CD14-positive monocyte (primary cell): ENCODE data around the gene ARHGEF10L. TPM values are rescaled to one million over a fixed set of nuclear protein-coding genes. Genes with fewer than 3 reads are reported as not detected.

ENCODE experiments used
- DNase-seq, 3 donors: peaks; one replicate each; pipeline ENCODE4 v3.0.0-alpha.2; 2011 to 2022
- H2AFZ ChIP-seq: 2 replicates; pipeline ENCODE4 v1.6.0; 2012; ENCODE audit warnings: mild to moderate bottlenecking, low read depth, low read length, inconsistent platforms; ENCODE audit not compliant: insufficient read depth, poor library complexity, severe bottlenecking
- H3K27ac ChIP-seq, 2 donors: 1 replicate in 1 of 2; 2 replicates in 1 of 2; pipeline ENCODE4 v1.5.1; 2012 to 2013; ENCODE audit warnings: low read length in 2 of 2, control low read depth in 1 of 2, inconsistent platforms in 1 of 2, low read depth in 1 of 2, mild to moderate bottlenecking in 1 of 2
- H3K27me3 ChIP-seq, 2 donors: one replicate each; pipeline versions ENCODE4 v1.6.0 to v1.6.1; 2011 to 2013; ENCODE audit warnings: low read length in 2 of 2; ENCODE audit not compliant: control insufficient read depth in 2 of 2, insufficient read depth in 2 of 2
- H3K36me3 ChIP-seq, 2 donors: replicated peaks in 1 of 2; 1 replicate in 1 of 2; 2 replicates in 1 of 2; pipeline versions ENCODE4 v1.5.1 to v1.6.1; 2012 to 2013; ENCODE audit warnings: low read length in 2 of 2, control low read depth in 1 of 2, inconsistent platforms in 1 of 2, mild to moderate bottlenecking in 1 of 2; ENCODE audit not compliant: insufficient read depth in 2 of 2, control insufficient read depth in 1 of 2
- H3K4me1 ChIP-seq, 2 donors: 1 replicate in 1 of 2; 2 replicates in 1 of 2; pipeline versions ENCODE4 v1.5.1 to v1.6.1; 2012 to 2013; ENCODE audit warnings: low read length in 2 of 2, control low read depth in 1 of 2, inconsistent platforms in 1 of 2, mild to moderate bottlenecking in 1 of 2, moderate library complexity in 1 of 2; ENCODE audit not compliant: insufficient read depth in 2 of 2, control insufficient read depth in 1 of 2
- H3K4me2 ChIP-seq: replicated peaks from 2 replicates; pipeline ENCODE3; 2012; ENCODE audit warnings: low read length, moderate library complexity, mild to moderate bottlenecking; ENCODE audit not compliant: poor library complexity, severe bottlenecking; ENCODE audit errors: extremely low read depth
- H3K4me3 ChIP-seq, 3 experiments: fragments of 200-600 bp in 1 of 3; sonication (generic) in 1 of 3; replicated peaks in 1 of 3; 1 replicate in 2 of 3; 2 replicates in 1 of 3; pipeline ENCODE4 v1.5.1; 2011 to 2013; ENCODE audit warnings: low read length in 3 of 3, mild to moderate bottlenecking in 3 of 3, control low read depth in 2 of 3, low read depth in 2 of 3, inconsistent platforms in 1 of 3, moderate library complexity in 1 of 3
- H3K79me2 ChIP-seq: 2 replicates; pipeline ENCODE4 v1.6.0; 2012; ENCODE audit warnings: mild to moderate bottlenecking, control low read depth, inconsistent platforms, low read length, moderate library complexity; ENCODE audit not compliant: insufficient read depth
- H3K9ac ChIP-seq: 2 replicates; pipeline ENCODE4 v1.6.0; 2017; ENCODE audit warnings: low read length, mild to moderate bottlenecking; ENCODE audit not compliant: insufficient read depth, poor library complexity, severe bottlenecking
- H3K9me3 ChIP-seq, 2 donors: replicated peaks in 1 of 2; 1 replicate in 1 of 2; 2 replicates in 1 of 2; pipeline versions ENCODE4 v1.5.1 to v1.6.1; 2012 to 2013; ENCODE audit warnings: low read length in 2 of 2, control low read depth in 1 of 2; ENCODE audit not compliant: control insufficient read depth in 1 of 2, insufficient read depth in 1 of 2
- H4K20me1 ChIP-seq: 2 replicates; pipeline ENCODE4 v1.6.0; 2012; ENCODE audit warnings: mild to moderate bottlenecking, low read length, control low read depth, moderate library complexity; ENCODE audit not compliant: insufficient read depth
- H3K27ac Mint-ChIP-seq, 7 donors: one replicate each; pipeline ENCODE4 v1.8.0; 2020; ENCODE audit warnings: mild to moderate bottlenecking in 7 of 7, mixed read lengths in 7 of 7, moderate library complexity in 6 of 7, inconsistent platforms in 2 of 7
- H3K27me3 Mint-ChIP-seq, 3 donors: one replicate each; pipeline ENCODE4 v1.8.0; 2021 to 2022; ENCODE audit warnings: low read depth in 3 of 3, mild to moderate bottlenecking in 3 of 3, mixed read lengths in 3 of 3, moderate library complexity in 3 of 3, inconsistent platforms in 1 of 3
- H3K36me3 Mint-ChIP-seq, 2 donors: one replicate each; pipeline ENCODE4 v1.8.0; 2020; ENCODE audit warnings: mixed read lengths in 2 of 2, inconsistent platforms in 1 of 2, mild to moderate bottlenecking in 1 of 2
- H3K4me1 Mint-ChIP-seq: one replicate; pipeline ENCODE4 v1.8.0; 2020; ENCODE audit warnings: mild to moderate bottlenecking, mixed read lengths
- H3K4me3 Mint-ChIP-seq, 2 donors: one replicate each; pipeline ENCODE4 v1.8.0; 2020; ENCODE audit warnings: mild to moderate bottlenecking in 2 of 2, mixed read lengths in 2 of 2, moderate library complexity in 1 of 2
- H3K9me3 Mint-ChIP-seq, 7 donors: one replicate each; pipeline ENCODE4 v1.8.0; 2020 to 2022; ENCODE audit warnings: mixed read lengths in 7 of 7, mild to moderate bottlenecking in 6 of 7, moderate library complexity in 6 of 7, inconsistent platforms in 2 of 7
- WGBS: methylation state at CpG from one replicate; pipeline ENCODE4 v1.1.5; 2013; ENCODE audit warnings: missing lambda C conversion rate; ENCODE audit not compliant: insufficient coverage; 5-methylcytosine and 5-hydroxymethylcytosine counted together
- intact Hi-C, 2 donors: fragments of 100-400 bp; cut with micrococcal nuclease; formaldehyde crosslinking; loops; one replicate each; pipeline versions ENCODE4 v1.15.0 to v1.15.1; 2023
- polyA plus RNA-seq, 3 donors: library from polyadenylated mRNA; depleted of rRNA in 1 of 3; unstranded in 2 of 3; stranded (reverse) in 1 of 3; fragments of 300-500 nt in 2 of 3; fragments of >200 nt in 1 of 3; fragmentation: Illumina TruSeq in 2 of 3; gene quantifications; 1 replicate in 2 of 3; 2 replicates in 1 of 3; pipeline ENCODE4 v1.2.3, GENCODE V29; 2012 to 2021
- TF ChIP-seq, protein P1 (sequence below): fragments of 200-600 bp; IDR thresholded peaks from one replicate; pipeline ENCODE4 v1.8.0; 2022; ENCODE audit warnings: antibody characterized with exemption, mild to moderate bottlenecking

ARHGEF10L gene
- polyA plus RNA-seq, 3 donors: 20.7 to 95.7 (median 23.7) TPM

DNA sequence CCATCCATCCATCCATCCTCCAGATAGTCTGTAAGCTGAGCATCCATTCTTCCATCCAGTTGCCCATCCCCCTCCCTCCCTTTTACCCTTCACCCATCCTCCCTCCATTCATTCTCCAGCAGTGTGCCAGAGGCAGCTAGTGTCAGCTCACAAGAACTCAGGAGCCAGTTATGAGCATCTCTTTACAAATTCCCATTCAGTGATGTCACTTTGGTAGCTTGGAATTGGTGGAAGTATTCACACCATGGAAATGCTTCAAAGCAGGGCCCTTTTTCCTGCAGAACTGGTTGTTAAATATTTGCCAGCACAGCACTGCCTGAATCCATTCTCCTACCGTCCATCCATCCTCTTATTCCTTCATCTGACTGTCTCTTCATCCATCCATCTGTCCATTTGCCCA, 72.5 kb downstream of the ARHGEF10L start:
- H3K9me3 Mint-ChIP-seq: no peaks in the 10 kb centered on the region
- no peaks in the 10 kb centered on the region for H4K20me1 ChIP-seq
- 84% methylated on average over 1 of the region's 1 CpG for WGBS
- peaks cover 6 to 13% (median 6%) of the 10 kb centered on the region in 3 donors for H3K27me3 Mint-ChIP-seq
- H3K27ac Mint-ChIP-seq: no peak overlapping the region
- TF ChIP-seq, protein P1, sequence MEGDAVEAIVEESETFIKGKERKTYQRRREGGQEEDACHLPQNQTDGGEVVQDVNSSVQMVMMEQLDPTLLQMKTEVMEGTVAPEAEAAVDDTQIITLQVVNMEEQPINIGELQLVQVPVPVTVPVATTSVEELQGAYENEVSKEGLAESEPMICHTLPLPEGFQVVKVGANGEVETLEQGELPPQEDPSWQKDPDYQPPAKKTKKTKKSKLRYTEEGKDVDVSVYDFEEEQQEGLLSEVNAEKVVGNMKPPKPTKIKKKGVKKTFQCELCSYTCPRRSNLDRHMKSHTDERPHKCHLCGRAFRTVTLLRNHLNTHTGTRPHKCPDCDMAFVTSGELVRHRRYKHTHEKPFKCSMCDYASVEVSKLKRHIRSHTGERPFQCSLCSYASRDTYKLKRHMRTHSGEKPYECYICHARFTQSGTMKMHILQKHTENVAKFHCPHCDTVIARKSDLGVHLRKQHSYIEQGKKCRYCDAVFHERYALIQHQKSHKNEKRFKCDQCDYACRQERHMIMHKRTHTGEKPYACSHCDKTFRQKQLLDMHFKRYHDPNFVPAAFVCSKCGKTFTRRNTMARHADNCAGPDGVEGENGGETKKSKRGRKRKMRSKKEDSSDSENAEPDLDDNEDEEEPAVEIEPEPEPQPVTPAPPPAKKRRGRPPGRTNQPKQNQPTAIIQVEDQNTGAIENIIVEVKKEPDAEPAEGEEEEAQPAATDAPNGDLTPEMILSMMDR: no peak
- no peaks in the 10 kb centered on the region for H3K79me2 ChIP-seq
- peaks cover 30% of the 10 kb centered on the region for H3K4me1 Mint-ChIP-seq
- H3K4me3 Mint-ChIP-seq: peak overlapping the region in 1 of 2 donors; percentile 9
- H3K4me2 ChIP-seq: no peak overlapping the region
- no peak for DNase-seq
- peaks cover 0 to 11% of the 10 kb centered on the region in 2 donors for H3K36me3 Mint-ChIP-seq
- H3K27ac ChIP-seq: no peak overlapping the region
- intact Hi-C loops: no loop called here
- H2AFZ ChIP-seq: no peak overlapping the region
- no peaks in the 10 kb centered on the region for H3K9me3 ChIP-seq
- H3K4me1 ChIP-seq: peaks cover 26 to 31% of the 10 kb centered on the region in 2 donors
- H3K4me3 ChIP-seq: no peak overlapping the region
- H3K9ac ChIP-seq: no peak overlapping the region
- H3K27me3 ChIP-seq: no peaks in the 10 kb centered on the region
- no peaks in the 10 kb centered on the region for H3K36me3 ChIP-seq

DNA sequence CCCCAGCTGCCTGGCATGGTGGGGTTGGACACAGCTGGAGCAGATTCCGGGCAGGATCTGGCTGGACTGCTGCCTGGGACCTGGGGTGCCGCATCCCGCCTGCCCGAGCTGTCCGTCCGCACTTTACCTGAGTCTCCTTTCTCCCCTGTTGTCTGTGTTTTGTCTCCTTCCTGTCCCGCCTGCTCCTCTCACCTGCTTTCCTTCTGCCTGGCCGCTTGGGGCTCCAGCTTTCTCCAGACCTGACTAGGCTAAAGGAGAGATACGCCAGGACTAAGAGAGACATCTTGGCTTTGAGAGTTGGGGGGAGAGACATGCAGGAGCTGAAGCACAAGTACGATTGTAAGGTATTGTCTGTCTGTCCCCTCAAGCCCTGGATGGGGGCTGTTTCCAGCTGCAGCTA, 73.3 kb downstream of the ARHGEF10L start:
- no peak for DNase-seq
- Histone ChIP-seq H3K27ac (no peak overlapping the region), H3K4me1 (peaks cover 34 to 39% of the 10 kb centered on the region in 2 donors), H3K36me3 (no peaks in the 10 kb centered on the region), H3K4me2 (no peak overlapping the region), H3K4me3 (no peak overlapping the region), H3K9me3 (no peaks in the 10 kb centered on the region), H4K20me1 (no peaks in the 10 kb centered on the region), H3K79me2 (peaks cover 4% of the 10 kb centered on the region), H3K27me3 (no peaks in the 10 kb centered on the region), H3K9ac (no peak overlapping the region), H2AFZ (no peak overlapping the region)
- intact Hi-C loops: no loop called here
- Mint-ChIP-seq H3K4me1 (peaks cover 37% of the 10 kb centered on the region), H3K27ac (no peak overlapping the region), H3K9me3 (no peaks in the 10 kb centered on the region), H3K4me3 (no peak overlapping the region), H3K27me3 (peaks cover 6 to 13% (median 6%) of the 10 kb centered on the region in 3 donors), H3K36me3 (peaks cover 0 to 11% of the 10 kb centered on the region in 2 donors)
- TF ChIP-seq, protein P1: no peak
- WGBS: 94% methylated on average over 5 of the region's 10 CpGs
